HG03439 (cell line): Measurements from ENCODE around the gene PCTP.

Experiments used
- ATAC-seq: cut with Tn5 transposase; IDR thresholded peaks from one replicate; pipeline ENCODE4 v1.9.1; 2021; ENCODE audit warnings: mild to moderate bottlenecking, moderate library complexity; ENCODE audit not compliant: unreplicated experiment

PCTP gene

GRCh38 chr17:55785181-55785580, 34.3 kb downstream of the PCTP start:
- ATAC-seq: no peak

GRCh38 chr17:55793272-55793671, 42.4 kb downstream of the PCTP start:
- no peak for ATAC-seq

- ATAC-seq: no peak
Measured at GRCh38 chr17:55794725-55795482, 44.1 kb downstream of the PCTP start.

- no peak for ATAC-seq
Measured at GRCh38 chr17:55806745-55807495, 56.1 kb downstream of the PCTP start.

- ATAC-seq: no peak
Measured at GRCh38 chr17:55811536-55811935, 60.7 kb downstream of the PCTP start.

- ATAC-seq: no peak
Measured at GRCh38 chr17:55812323-55812722, 61.5 kb downstream of the PCTP start.

- ATAC-seq: no peak
Measured at GRCh38 chr17:55813944-55814343, 63.1 kb downstream of the PCTP start.

GRCh38 chr17:55814377-55814776, 63.5 kb downstream of the PCTP start:
- no peak for ATAC-seq

GRCh38 chr17:55816532-55817396, 65.9 kb downstream of the PCTP start:
- no peak for ATAC-seq

- no peak for ATAC-seq
Measured at GRCh38 chr17:55817397-55817709, 66.5 kb downstream of the PCTP start.

GRCh38 chr17:55818026-55818425, 67.2 kb downstream of the PCTP start:
- ATAC-seq: no peak

- no peak for ATAC-seq
Measured at GRCh38 chr17:55818451-55819375, 67.9 kb downstream of the PCTP start.

- ATAC-seq: no peak
Measured at GRCh38 chr17:55820675-55821074, 69.8 kb downstream of the PCTP start.

GRCh38 chr17:55822028-55822427, 71.2 kb downstream of the PCTP start:
- no peak for ATAC-seq

GRCh38 chr17:55825213-55825612, 74.4 kb downstream of the PCTP start:
- ATAC-seq: no peak
